ENCODE data around the gene MTHFD1L.

The MTHFD1L gene

DNA sequence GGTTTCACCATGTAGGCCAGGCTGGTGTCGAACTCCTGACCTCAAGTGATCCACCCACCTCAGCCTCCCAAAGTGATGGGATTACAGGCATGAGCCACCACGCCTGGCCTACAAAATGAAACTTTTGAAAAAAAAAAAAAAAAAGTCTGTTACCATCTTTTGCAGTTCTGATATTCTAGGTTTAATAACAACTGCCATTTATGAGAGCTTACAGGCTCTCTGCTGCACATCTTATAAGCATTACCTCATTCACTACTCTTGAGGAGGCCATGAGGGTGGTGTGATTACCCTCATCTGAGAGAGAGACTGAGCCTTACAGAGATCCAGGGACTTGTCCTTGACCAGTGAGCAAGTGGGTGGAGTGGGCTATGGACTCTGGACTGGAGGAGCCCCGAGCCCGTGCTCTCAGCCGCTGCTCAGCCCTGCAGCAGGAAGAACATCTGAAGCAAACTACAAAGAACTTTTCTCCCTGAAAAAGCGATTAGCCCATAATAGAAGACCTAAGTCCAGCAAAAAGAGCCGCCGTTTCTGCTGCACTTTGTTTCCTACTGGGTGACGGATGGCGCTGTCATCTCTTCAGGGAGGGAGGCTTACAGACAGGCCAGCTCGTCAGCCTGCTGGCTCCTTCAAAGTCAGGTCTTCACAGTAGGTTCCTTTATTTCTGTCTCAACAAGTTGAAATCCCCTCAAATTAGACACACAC is 254.5 kb downstream of the MTHFD1L start:
- TF ChIP-seq, protein P1, sequence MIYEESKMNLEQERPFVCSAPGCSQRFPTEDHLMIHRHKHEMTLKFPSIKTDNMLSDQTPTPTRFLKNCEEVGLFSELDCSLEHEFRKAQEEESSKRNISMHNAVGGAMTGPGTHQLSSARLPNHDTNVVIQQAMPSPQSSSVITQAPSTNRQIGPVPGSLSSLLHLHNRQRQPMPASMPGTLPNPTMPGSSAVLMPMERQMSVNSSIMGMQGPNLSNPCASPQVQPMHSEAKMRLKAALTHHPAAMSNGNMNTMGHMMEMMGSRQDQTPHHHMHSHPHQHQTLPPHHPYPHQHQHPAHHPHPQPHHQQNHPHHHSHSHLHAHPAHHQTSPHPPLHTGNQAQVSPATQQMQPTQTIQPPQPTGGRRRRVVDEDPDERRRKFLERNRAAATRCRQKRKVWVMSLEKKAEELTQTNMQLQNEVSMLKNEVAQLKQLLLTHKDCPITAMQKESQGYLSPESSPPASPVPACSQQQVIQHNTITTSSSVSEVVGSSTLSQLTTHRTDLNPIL (CRISPR knock-in tag; IDR thresholded peaks at IDR 0.05; ENCODE audit: low read depth): no peak
- TF ChIP-seq, protein P2, sequence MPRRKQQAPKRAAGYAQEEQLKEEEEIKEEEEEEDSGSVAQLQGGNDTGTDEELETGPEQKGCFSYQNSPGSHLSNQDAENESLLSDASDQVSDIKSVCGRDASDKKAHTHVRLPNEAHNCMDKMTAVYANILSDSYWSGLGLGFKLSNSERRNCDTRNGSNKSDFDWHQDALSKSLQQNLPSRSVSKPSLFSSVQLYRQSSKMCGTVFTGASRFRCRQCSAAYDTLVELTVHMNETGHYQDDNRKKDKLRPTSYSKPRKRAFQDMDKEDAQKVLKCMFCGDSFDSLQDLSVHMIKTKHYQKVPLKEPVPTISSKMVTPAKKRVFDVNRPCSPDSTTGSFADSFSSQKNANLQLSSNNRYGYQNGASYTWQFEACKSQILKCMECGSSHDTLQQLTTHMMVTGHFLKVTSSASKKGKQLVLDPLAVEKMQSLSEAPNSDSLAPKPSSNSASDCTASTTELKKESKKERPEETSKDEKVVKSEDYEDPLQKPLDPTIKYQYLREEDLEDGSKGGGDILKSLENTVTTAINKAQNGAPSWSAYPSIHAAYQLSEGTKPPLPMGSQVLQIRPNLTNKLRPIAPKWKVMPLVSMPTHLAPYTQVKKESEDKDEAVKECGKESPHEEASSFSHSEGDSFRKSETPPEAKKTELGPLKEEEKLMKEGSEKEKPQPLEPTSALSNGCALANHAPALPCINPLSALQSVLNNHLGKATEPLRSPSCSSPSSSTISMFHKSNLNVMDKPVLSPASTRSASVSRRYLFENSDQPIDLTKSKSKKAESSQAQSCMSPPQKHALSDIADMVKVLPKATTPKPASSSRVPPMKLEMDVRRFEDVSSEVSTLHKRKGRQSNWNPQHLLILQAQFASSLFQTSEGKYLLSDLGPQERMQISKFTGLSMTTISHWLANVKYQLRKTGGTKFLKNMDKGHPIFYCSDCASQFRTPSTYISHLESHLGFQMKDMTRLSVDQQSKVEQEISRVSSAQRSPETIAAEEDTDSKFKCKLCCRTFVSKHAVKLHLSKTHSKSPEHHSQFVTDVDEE (CRISPR knock-in tag; IDR thresholded peaks at IDR 0.05): no peak
- TF ChIP-seq, protein P3, sequence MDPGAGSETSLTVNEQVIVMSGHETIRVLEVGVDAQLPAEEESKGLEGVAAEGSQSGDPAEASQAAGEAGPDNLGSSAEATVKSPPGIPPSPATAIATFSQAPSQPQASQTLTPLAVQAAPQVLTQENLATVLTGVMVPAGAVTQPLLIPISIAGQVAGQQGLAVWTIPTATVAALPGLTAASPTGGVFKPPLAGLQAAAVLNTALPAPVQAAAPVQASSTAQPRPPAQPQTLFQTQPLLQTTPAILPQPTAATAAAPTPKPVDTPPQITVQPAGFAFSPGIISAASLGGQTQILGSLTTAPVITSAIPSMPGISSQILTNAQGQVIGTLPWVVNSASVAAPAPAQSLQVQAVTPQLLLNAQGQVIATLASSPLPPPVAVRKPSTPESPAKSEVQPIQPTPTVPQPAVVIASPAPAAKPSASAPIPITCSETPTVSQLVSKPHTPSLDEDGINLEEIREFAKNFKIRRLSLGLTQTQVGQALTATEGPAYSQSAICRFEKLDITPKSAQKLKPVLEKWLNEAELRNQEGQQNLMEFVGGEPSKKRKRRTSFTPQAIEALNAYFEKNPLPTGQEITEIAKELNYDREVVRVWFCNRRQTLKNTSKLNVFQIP (CRISPR knock-in tag; IDR thresholded peaks at IDR 0.05; ENCODE audit: borderline replicate concordance, low read depth): no peak
- TF ChIP-seq CSDC2 (CRISPR knock-in tag; IDR thresholded peaks at IDR 0.05) (no peak), ESRRG (CRISPR knock-in tag; IDR thresholded peaks at IDR 0.05) (no peak), ZNF70 (CRISPR knock-in tag; IDR thresholded peaks at IDR 0.05) (no peak), TOX (CRISPR knock-in tag; IDR thresholded peaks at IDR 0.05; ENCODE audit: borderline replicate concordance) (no peak), ZC3H10 (CRISPR knock-in tag; IDR thresholded peaks at IDR 0.05) (no peak), TCF4 (CRISPR knock-in tag; IDR thresholded peaks at IDR 0.05; ENCODE audit: borderline replicate concordance) (no peak), ISL1 (CRISPR knock-in tag; IDR thresholded peaks at IDR 0.05) (no peak), ZNF8 (CRISPR knock-in tag; IDR thresholded peaks at IDR 0.05) (no peak), OSR1 (CRISPR knock-in tag; IDR thresholded peaks at IDR 0.05) (no peak), GLIS3 (CRISPR knock-in tag; IDR thresholded peaks at IDR 0.05) (no peak), BACH2 (CRISPR knock-in tag; IDR thresholded peaks at IDR 0.05; ENCODE audit: borderline replicate concordance) (no peak), ARNTL (CRISPR knock-in tag; IDR thresholded peaks at IDR 0.05; ENCODE audit: borderline replicate concordance, low read depth) (no peak), ZFP3 (CRISPR knock-in tag; IDR thresholded peaks at IDR 0.05) (no peak)
- TF ChIP-seq, protein P4, sequence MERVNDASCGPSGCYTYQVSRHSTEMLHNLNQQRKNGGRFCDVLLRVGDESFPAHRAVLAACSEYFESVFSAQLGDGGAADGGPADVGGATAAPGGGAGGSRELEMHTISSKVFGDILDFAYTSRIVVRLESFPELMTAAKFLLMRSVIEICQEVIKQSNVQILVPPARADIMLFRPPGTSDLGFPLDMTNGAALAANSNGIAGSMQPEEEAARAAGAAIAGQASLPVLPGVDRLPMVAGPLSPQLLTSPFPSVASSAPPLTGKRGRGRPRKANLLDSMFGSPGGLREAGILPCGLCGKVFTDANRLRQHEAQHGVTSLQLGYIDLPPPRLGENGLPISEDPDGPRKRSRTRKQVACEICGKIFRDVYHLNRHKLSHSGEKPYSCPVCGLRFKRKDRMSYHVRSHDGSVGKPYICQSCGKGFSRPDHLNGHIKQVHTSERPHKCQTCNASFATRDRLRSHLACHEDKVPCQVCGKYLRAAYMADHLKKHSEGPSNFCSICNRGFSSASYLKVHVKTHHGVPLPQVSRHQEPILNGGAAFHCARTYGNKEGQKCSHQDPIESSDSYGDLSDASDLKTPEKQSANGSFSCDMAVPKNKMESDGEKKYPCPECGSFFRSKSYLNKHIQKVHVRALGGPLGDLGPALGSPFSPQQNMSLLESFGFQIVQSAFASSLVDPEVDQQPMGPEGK (CRISPR knock-in tag; IDR thresholded peaks at IDR 0.05; ENCODE audit: borderline replicate concordance): no peak
- TF ChIP-seq, protein P5, sequence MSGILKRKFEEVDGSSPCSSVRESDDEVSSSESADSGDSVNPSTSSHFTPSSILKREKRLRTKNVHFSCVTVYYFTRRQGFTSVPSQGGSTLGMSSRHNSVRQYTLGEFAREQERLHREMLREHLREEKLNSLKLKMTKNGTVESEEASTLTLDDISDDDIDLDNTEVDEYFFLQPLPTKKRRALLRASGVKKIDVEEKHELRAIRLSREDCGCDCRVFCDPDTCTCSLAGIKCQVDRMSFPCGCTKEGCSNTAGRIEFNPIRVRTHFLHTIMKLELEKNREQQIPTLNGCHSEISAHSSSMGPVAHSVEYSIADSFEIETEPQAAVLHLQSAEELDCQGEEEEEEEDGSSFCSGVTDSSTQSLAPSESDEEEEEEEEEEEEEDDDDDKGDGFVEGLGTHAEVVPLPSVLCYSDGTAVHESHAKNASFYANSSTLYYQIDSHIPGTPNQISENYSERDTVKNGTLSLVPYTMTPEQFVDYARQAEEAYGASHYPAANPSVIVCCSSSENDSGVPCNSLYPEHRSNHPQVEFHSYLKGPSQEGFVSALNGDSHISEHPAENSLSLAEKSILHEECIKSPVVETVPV (CRISPR knock-in tag; IDR thresholded peaks at IDR 0.05): no peak
- ATAC-seq: no peak

DNA sequence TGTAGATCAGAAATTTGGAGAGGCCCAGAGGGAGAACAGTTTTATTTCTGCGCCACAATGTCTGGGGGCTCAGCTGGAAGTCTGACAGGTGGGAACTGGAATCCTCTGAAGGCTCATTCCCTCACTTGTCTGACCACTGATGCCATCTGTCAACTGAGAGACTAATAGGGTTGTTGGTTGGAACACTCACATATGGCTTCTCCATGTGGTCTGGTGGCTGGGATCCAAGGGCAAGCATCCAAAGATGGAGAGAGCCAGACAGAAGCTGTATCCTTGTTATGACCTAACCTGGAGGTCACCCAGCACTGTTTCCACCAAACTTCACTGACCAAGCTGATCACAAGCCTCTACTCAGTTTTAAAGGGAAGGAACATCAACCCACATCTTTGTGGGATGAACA is 256.4 kb downstream of the MTHFD1L start:
- no peak; the same call in 2 of the 3 replicates for ATAC-seq
- TF ChIP-seq PPARA (CRISPR knock-in tag; IDR thresholded peaks at IDR 0.05; ENCODE audit: borderline replicate concordance): no peak
- TF ChIP-seq, protein P4 (CRISPR knock-in tag; IDR thresholded peaks at IDR 0.05; ENCODE audit: borderline replicate concordance): no peak
- no peak for TF ChIP-seq TCF4 (CRISPR knock-in tag; IDR thresholded peaks at IDR 0.05; ENCODE audit: borderline replicate concordance)
- TF ChIP-seq, protein P2 (CRISPR knock-in tag; IDR thresholded peaks at IDR 0.05): no peak
- TF ChIP-seq ZNF70 (CRISPR knock-in tag; IDR thresholded peaks at IDR 0.05): no peak
- TF ChIP-seq SNAI2 (CRISPR knock-in tag; IDR thresholded peaks at IDR 0.05): no peak
- no peak for TF ChIP-seq BACH2 (CRISPR knock-in tag; IDR thresholded peaks at IDR 0.05; ENCODE audit: borderline replicate concordance)
- no peak for TF ChIP-seq CSDC2 (CRISPR knock-in tag; IDR thresholded peaks at IDR 0.05)
- TF ChIP-seq RARB (CRISPR knock-in tag; IDR thresholded peaks at IDR 0.05): no peak
- no peak for TF ChIP-seq ARNTL (CRISPR knock-in tag; IDR thresholded peaks at IDR 0.05; ENCODE audit: borderline replicate concordance, low read depth)
- no peak for TF ChIP-seq GLIS3 (CRISPR knock-in tag; IDR thresholded peaks at IDR 0.05)
- TF ChIP-seq ZNF565 (CRISPR knock-in tag; conservative IDR thresholded peaks at IDR 0.05; ENCODE audit: low read depth): no peak
- no peak for TF ChIP-seq ZNF8 (CRISPR knock-in tag; IDR thresholded peaks at IDR 0.05)
- TF ChIP-seq, protein P5 (CRISPR knock-in tag; IDR thresholded peaks at IDR 0.05): no peak

Data from SK-N-SH treated with all-trans-retinoic acid at 6 μM for 48 hours (cell line).